LNCaP clone FGC (cell line): ENCODE results near the gene NEDD8.
"Not testable (repeated sequence)": the region's sequence is repeated elsewhere in the genome, so short reads cannot be mapped to it uniquely, and the experiment has no call there.

ENCODE experiments used
- DNase-seq: peaks from one replicate; pipeline ENCODE4 v3.0.0-alpha.2; 2011; ENCODE audit warnings: low read depth
- H3K4me3 ChIP-seq: 2 replicates; pipeline ENCODE4 v1.5.1; 2011; ENCODE audit warnings: mild to moderate bottlenecking, low read depth, low read length, control low read depth
- TF ChIP-seq, protein P1 (sequence below): IDR thresholded peaks from 2 replicates; pipeline ENCODE4 v1.5.1; 2012; ENCODE audit warnings: mild to moderate bottlenecking; ENCODE audit not compliant: control insufficient read depth, insufficient read depth; ENCODE audit errors: extremely low read depth

NEDD8 gene

DNA sequence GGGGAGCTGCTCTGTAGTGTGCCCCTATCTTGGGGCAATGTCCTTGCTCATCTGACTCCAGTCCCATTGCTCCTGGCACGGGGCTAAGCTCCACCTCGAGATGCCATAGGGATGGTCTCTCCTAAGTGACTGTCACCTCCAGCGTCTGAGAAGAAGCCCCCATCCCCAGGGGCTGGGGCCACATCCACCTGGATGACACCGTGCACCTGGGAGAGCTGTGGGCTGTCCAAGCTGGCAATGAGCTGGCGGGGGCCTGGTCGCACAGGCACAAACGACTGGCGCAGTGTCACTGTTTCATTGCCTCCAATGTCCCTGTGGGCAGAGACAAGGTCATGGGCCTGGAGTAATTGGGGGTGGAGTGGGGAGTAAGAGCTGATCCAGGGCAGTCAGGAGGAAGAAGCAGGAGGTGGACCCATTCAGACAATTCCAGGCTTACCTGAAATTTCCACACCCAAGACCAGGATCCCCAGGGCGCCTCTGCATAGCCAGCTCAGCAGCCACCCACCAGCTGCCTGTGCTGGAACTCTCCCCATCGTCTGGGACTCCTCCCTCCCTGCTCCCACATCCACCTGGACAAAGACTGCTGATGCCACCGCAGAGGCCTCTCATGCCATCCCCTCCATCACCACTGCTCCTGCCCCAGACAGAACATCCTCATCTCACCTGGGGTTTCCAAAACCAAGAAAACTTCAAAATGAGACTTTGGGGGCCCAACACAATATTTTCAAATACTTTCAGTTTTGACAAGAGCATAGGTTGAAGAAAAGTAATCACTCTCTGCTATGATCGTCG is 17.3 kb upstream of the NEDD8 start:
- DNase-seq, result no peak
- TF ChIP-seq, protein P1, sequence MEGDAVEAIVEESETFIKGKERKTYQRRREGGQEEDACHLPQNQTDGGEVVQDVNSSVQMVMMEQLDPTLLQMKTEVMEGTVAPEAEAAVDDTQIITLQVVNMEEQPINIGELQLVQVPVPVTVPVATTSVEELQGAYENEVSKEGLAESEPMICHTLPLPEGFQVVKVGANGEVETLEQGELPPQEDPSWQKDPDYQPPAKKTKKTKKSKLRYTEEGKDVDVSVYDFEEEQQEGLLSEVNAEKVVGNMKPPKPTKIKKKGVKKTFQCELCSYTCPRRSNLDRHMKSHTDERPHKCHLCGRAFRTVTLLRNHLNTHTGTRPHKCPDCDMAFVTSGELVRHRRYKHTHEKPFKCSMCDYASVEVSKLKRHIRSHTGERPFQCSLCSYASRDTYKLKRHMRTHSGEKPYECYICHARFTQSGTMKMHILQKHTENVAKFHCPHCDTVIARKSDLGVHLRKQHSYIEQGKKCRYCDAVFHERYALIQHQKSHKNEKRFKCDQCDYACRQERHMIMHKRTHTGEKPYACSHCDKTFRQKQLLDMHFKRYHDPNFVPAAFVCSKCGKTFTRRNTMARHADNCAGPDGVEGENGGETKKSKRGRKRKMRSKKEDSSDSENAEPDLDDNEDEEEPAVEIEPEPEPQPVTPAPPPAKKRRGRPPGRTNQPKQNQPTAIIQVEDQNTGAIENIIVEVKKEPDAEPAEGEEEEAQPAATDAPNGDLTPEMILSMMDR, result no peak
- no peak overlapping the region for H3K4me3 ChIP-seq

DNA sequence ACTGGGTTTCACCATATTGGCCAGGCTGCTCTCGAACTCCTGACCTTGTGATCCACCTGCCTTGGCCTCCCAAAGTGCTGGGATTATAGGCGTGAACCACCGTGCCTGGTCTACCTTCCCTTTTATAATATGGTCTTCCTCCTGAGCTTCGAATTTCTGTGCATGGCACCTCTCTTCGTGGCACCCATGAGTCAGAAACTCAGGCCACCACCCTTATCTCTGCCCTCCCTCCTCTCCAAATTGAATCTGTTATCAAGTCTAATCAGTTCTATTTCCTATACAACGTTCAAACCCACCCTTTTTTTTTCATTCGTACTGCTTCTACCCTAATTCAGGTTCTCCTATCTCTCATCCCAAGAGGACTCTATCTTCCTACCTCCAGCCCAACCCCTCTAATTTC is 15.3 kb upstream of the NEDD8 start:
- DNase-seq, result no peak
- TF ChIP-seq, protein P1, result no peak
- H3K4me3 ChIP-seq, result no peak overlapping the region

DNA sequence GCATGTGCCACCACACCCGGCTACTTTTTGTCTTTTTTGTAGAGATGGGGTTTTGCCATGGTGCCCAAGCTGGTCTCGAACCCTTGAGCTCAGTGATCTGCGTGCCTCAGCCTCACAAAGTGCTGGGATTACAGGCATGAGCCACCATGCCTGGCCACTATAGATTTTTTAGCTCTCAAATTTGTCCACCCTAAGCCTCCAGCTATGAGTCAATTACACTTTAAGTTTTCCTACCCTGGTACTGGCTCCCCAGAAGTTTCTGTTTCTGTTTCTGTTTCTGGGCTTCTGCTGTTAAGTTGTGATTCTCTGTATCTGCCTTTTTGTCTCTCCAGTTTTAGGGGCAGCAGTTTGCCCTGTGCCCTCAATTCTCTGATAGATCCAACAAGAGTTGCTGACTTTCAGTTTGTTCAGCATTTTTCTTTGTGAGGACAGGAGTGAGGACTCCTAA is 14.6 kb upstream of the NEDD8 start:
- TF ChIP-seq, protein P1, result no peak
- H3K4me3 ChIP-seq, result no peak overlapping the region
- no peak for DNase-seq

DNA sequence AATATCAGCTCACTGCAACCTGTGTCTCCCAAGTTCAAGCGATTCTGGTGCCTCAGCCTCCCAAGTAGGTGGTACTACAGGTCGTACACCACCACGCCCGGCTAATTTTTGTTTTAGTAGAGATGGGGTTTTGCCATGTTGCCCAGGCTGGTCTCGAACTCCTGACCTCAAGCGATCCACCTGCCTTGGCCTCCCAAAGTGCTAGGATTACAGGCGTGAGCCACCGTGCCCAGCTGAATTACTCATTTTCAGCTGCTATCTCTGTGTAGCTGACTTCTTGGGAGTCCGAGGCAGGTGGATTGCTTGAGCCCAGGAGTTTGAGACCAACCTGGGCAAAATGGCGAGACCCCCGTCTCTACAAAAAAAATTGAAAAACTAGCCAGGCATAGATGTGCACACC is 13.2 kb upstream of the NEDD8 start:
- DNase-seq, H3K4me3 ChIP-seq: not testable (repeated sequence)

DNA sequence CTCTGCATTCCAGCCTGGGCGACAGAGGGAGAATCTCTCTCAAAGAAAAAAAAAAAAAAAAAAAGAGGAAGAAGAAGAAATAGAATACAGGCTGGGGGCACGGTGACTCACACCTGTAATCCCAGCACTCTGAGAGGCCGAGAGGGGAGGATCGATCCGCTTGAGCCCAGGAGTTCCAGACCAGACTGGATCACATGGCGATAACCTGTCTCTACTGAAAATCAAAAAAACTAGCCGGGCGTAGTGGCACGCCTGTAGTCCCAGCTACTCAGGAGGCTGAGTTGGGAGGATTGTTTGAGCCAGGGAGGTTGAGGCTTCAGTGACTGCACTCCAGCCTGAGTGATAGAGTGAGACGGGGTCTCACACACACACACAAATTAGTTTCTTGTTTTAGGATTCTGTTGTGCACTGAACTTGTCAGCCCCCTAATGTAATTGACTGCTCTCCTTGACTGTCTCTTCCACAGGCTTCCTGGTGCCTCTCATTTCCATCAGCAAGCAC is 11.2 kb upstream of the NEDD8 start:
- TF ChIP-seq, protein P1, result no peak
- no peak for DNase-seq

DNA sequence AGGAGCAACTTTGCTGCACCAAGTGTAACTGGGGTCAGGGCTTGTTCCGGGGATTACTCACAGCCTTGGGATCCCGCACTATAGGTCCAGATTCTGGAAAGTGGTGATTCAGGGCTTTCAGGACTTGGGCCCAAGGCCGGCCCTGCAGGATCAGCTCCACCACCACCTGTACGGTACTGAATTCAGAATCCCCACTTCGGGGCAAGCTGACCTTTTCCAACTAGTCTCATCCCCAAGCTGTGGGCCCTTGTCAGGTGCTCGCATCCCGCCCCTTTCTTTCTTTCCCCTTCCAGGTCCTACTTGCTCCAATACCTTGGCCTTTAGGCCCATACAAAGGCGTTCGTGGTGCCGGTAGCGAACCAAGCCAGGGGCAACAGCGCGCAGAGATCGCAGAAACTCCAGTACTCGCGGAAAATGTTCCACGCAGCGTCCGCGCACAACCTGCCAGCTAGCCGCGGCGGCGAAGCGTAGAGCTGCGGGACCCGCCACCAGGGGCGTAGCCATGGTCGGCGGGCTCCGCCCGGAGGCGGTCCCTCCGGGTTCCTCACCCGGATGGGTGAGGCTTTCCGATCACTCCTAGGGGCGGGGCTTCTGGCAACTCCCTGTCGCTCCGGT is 9.8 kb upstream of the NEDD8 start:
- TF ChIP-seq, protein P1, result 0 out of 2 replicates have a peak, but pooled peaks have one; percentile 8
- peak overlapping the region; percentile 86 for H3K4me3 ChIP-seq
- DNase-seq, result no peak

More for the DNA sequence above, 11.2 kb upstream of the NEDD8 start:
- peak overlapping the region; percentile 86 for H3K4me3 ChIP-seq

DNA sequence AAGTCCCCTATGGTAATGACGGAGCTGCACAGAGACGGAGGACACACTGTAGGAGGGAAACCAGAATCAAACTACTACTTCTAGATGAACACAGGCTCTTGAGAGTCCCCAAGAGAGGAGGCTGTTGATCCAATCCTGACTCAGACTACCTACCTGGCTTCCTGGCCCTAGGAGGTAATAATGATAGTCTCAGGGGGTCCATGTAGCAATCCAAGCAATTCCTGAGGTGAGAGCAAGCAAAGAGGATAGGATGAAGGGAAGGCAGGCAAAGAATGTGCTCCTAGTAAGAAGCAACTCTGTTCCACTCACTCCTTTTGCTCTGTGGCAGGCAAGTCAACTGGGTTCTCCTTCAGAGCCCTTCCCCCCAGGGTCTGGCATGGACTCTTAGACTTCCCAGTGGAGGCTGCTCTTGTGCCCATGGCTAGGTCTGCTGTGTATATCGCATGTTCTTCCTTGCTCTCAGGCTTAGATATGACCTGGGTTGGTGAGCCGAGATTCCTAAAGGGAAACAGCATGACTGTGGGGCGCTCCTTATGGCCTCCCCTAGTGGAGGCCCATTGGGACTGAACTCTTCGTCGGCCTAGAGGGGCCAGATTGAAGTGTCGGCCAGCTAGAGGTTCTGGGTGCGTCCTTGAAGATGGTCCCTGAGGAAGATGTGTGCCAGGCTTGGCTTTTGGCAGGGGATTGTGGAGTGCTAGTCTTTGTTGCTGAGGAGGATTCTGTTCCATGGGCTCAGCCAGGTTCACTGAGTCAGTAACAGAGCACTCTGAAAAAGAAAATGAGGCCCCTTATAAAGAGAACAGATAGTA is 8.1 kb upstream of the NEDD8 start:
- H3K4me3 ChIP-seq, result no peak overlapping the region
- TF ChIP-seq, protein P1, result no peak
- no peak for DNase-seq
